PFSK-1 (cell line): ENCODE measurements around the gene PIK3CD.

Experiments
- TAF1 ChIP-seq: IDR thresholded peaks from 2 replicates; pipeline ENCODE4 v1.6.1; 2012; ENCODE audit warnings: low read length, control low read depth, borderline replicate concordance; ENCODE audit not compliant: insufficient read depth
- TF ChIP-seq, protein P1 (sequence below), 2 experiments: IDR thresholded peaks; 2 replicates each; pipeline versions ENCODE4 v1.6.1 to v1.8.0; 2011 to 2012; ENCODE audit warnings: low read depth in 2 of 2, low read length in 2 of 2, control low read depth in 1 of 2, inconsistent platforms in 1 of 2, mild to moderate bottlenecking in 1 of 2, moderate library complexity in 1 of 2; ENCODE audit not compliant: insufficient read depth in 1 of 2

DNA sequence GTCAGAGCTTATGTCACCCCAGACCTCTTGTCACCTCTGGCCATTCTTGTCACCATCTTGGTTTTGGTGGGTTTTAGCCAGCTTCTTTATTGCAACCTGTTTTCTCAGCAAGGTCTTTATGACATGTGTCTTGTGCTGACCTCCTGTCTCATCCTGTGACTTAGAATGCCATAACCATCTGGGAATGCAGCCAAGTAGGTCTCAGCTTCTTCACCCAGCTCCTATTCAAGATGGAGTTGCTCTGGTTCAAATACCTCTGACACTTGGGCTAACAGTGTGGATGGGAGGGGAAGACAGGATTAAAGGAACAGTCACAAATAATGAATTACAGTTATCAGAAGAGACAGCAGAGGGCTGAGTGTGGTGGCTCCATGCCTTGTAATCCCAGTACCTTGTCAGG, 30.5 kb upstream of the PIK3CD start:
- no peak for TF ChIP-seq TAF1
- TF ChIP-seq, protein P1, sequence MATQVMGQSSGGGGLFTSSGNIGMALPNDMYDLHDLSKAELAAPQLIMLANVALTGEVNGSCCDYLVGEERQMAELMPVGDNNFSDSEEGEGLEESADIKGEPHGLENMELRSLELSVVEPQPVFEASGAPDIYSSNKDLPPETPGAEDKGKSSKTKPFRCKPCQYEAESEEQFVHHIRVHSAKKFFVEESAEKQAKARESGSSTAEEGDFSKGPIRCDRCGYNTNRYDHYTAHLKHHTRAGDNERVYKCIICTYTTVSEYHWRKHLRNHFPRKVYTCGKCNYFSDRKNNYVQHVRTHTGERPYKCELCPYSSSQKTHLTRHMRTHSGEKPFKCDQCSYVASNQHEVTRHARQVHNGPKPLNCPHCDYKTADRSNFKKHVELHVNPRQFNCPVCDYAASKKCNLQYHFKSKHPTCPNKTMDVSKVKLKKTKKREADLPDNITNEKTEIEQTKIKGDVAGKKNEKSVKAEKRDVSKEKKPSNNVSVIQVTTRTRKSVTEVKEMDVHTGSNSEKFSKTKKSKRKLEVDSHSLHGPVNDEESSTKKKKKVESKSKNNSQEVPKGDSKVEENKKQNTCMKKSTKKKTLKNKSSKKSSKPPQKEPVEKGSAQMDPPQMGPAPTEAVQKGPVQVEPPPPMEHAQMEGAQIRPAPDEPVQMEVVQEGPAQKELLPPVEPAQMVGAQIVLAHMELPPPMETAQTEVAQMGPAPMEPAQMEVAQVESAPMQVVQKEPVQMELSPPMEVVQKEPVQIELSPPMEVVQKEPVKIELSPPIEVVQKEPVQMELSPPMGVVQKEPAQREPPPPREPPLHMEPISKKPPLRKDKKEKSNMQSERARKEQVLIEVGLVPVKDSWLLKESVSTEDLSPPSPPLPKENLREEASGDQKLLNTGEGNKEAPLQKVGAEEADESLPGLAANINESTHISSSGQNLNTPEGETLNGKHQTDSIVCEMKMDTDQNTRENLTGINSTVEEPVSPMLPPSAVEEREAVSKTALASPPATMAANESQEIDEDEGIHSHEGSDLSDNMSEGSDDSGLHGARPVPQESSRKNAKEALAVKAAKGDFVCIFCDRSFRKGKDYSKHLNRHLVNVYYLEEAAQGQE (IDR thresholded peaks at IDR 0.05; ENCODE audit: insufficient read depth in 1 of 2, low read depth in 2 of 2, low read length in 2 of 2) = no peak
